ENCODE measurements around the gene CCL15.

The CCL15 gene

GRCh38 chr17:35991075-35991474 lies 10.3 kb downstream of the CCL15 start:
- no peak for DNase-seq (ENCODE audit: low spot score)

DNA sequence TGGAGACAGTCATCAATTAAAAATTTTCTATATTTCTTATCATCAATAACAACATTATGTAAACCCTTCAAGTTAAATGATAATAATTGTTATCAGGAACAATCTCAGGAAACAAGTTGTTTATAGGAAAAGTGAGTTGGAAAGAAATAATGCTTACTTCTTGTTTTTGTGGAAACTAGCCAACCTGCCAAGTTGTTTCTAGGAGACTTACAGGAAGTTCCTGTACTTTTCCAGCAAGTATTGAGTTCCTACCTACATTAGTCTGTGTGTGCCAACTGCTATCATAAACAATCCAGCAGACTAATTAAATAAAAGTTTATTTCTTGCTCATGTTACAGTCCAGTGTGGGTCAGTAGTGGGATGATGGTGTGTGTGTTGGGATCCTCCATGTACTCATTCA lies 13.2 kb downstream of the CCL15 start:
- DNase-seq (ENCODE audit: low spot score): no peak

DNA sequence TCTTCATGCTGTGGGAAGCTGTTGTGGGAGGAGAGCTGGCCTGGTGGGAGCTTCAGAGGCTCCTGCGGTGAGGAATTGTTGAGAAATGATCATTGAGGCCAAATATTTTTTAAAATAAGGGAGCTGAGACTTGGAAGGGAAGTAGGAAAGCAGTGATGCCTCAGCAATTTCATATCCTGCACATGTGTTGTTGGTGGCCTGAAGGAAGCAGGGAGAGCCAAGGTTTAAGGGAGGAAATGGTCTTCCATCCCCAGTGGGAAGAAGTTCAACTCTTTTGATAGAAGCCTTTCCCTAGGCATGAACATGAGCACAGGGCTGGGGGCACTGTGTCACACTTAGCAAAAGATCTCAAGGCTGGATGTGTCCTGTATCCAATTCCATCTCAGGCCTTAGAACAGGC lies 14.7 kb downstream of the CCL15 start, which contains the start of gene CCL14:
CCL14 (minus strand) TSS at position 87 of the 400 bp plus-strand sequence; CDS start at position 7, 80 bp downstream.
- DNase-seq (ENCODE audit: low spot score): no peak

DNA sequence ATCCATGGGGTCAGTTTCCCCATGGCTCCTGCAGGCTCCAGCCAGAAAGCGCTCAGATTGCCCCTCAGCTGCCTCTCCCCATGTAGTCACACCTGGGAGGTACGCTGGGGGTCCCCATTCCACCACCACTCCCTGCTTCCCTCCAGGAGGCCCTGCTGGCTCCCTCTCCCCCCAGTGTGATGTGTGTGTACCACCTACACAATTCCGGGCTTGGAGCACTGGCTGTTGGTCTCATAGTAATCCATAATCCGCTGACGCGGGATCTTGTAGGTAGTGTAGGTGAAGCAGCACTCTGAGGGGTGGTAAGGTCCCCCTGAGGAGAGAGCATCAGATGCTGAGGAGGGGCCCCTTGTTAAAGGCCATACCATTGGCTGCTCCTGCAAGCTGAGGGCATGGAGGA lies 17.2 kb downstream of the CCL15 start:
- no peak for DNase-seq (ENCODE audit: low spot score)

- no peak for DNase-seq (ENCODE audit: low spot score)
These were observed 18.8 kb downstream of the CCL15 start for GRCh38 chr17:35982409-35983191.

DNA sequence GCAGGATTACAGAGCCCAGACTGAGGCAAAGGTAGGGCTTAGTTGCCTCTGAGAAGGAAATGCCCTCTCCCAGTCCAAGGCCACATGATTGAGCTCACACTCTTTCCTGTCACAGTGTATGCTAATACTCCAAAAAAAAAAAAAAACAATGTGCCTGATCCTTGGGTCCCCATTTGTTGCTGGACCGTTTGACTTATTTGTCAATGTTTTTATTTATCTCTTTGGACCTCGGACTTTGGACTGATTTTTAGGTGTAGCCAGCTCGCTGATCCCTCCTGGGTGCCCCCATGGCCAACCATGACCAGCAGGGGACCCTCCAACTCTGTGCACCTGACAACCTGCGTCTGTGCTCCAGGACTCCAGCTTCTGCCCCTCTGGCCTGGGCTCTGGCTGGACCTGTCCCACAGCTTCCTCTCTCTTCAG lies 19.4 kb downstream of the CCL15 start:
- DNase-seq (ENCODE audit: low spot score): no peak

- DNase-seq (ENCODE audit: low spot score): no peak
These were observed 20.1 kb downstream of the CCL15 start, which contains the start of gene CCL16 for GRCh38 chr17:35981246-35981645. Gene CCL16 (minus strand): TSS chr17:35981497. CDS start chr17:35981420, 77 bp downstream.

- DNase-seq (ENCODE audit: low spot score): no peak
These were observed 23.0 kb downstream of the CCL15 start for GRCh38 chr17:35978346-35978745.

DNA sequence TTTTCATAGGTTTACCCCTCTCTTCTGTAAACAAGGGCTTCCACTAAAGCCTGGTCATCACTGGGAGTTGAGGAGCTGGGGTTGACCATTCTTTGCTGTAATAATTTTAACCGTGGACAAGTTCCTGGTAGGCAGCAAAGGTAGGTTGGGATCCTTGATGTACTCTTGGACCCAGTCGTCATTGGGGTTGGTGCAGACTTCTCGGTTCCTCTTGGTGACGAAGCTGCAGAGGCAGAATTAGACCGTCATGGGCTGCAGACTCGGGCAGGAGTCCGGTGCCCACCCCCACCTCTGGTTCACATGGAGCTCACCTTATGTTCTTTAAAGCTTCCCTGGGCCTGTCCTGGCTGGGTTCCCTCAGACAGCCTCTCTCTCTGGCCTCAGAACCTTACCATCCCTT lies 23.8 kb downstream of the CCL15 start:
- no peak for DNase-seq (ENCODE audit: low spot score)

GRCh38 chr17:35973333-35974260 lies 27.8 kb downstream of the CCL15 start:
- peak; percentile 7 for DNase-seq (ENCODE audit: low spot score)

DNA sequence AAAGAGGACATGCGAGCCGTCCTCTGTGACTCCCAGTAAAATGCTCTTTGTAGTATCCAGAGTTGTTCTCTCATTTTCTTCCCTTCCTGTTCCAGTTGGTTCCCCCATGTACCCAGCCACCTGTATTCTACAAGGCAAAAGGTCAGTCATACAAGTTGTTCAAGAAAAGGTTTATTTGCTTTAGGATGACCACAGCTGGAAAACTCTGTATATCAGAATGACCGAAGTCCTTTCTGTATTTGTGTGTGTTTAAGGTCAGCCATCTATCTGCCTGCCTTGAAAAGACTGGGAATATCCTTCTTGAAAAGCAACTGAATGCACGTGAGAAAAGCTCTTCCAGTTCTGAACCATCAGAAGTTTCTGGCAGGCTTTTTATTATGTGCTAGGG lies 28.4 kb downstream of the CCL15 start:
- DNase-seq (ENCODE audit: low spot score): no peak

GRCh38 chr17:35972535-35972934 lies 28.8 kb downstream of the CCL15 start:
- no peak for DNase-seq (ENCODE audit: low spot score)

GRCh38 chr17:35972066-35972465 lies 29.3 kb downstream of the CCL15 start:
- DNase-seq (ENCODE audit: low spot score): no peak

DNA sequence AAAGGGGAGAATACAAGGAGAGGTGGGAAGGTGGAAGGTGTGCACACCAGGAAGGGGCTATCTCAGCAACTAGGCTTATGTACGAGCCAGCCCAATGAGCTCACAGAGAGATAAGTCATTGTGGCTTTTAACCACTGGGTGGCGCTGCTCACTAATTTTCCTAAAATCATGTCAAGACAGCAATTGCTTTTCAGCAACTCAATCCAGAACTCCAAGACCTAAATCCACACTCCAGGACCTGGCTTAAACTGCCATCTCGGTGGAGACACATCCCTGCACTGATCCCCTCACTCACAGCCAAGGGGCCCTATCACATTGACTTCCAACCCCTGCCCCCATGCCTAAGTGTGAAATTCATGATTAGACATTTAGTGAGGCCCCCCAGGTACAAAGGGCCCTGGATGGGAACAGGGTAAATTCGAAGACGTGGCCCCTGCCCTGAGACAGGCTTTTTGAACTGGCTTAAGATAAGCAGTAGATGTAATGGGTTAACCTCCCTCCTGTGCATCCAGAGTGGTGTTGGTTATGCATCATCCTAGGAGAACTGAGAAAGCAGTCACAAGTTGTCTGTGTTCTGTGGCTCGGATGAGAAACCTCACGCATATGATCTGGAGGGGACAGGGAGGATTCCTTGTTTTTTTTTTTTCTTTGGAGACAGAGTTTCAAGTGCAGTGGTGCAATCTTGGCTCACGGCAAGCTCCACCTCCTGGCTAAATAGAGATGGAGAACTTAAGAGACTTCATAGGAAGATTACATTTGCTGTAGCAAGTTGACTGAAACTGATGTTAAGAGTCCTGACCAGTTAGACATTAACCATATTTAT lies 31.6 kb downstream of the CCL15 start:
- DNase-seq (ENCODE audit: low spot score): peak; percentile 67

- no peak for DNase-seq (ENCODE audit: low spot score)
These were observed 32.8 kb downstream of the CCL15 start for GRCh38 chr17:35968520-35969054.

GRCh38 chr17:35965272-35965671 lies 36.1 kb downstream of the CCL15 start:
- no peak for DNase-seq (ENCODE audit: low spot score)

DNA sequence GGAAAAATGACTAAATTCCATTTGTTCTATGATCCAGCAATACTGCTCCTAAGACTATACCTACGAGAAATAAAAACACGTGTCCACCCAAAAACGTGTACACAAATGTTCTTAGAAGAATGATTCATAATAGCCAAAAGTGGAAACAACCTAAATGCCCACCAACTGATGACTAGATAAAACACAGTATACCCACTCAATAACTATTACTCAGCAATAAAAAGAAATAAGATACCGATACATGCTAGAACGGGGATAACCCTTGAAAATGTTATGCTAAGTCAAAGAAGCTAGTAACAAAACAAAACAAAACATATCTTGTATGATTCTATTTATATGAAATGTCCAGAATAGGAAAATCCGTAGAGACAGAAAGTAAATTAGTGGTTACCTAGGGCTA lies 37.7 kb downstream of the CCL15 start:
- no peak for DNase-seq (ENCODE audit: low spot score)

DNA sequence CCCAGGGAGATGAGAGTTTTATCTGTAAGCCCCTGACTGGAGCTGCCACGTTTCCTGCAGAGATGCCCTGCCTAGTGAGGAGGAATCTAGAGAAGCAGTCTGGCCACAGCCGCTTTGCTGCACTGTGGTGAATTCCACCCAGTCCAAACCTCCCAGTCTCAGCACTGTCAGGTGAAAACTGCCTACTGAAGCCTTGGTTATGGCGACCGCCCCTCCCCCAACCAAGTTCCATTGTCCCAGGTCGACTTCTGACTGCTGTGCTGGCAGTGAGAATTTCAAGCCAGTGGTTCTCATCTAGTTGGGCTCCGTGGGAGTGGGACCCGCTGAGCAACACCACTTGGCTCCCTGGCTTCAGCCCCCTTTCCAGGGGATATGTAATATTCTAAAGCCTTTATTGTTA lies 47.6 kb downstream of the CCL15 start:
- no peak for DNase-seq (ENCODE audit: low spot score)

- no peak for DNase-seq (ENCODE audit: low spot score)
These were observed 52.0 kb downstream of the CCL15 start for GRCh38 chr17:35949401-35949800.

GRCh38 chr17:35948092-35948491 lies 53.3 kb downstream of the CCL15 start:
- no peak for DNase-seq (ENCODE audit: low spot score)
